GM12878 (cell line): Measurements from ENCODE around the gene KIAA1671. TPM values are rescaled to one million over a fixed set of nuclear protein-coding genes. Genes with fewer than 3 reads are reported as not detected.

ENCODE experiments used
- ATAC-seq: fragments of 200-7000 bp; cut with Tn5 transposase; 3 replicates; pipeline ENCODE4 v1.9.1; 2020; ENCODE audit warnings: mild to moderate bottlenecking, moderate library complexity
- BruUV-seq: library from RNA; stranded (reverse); fragments of 400-500 nt; replicated peaks from 2 replicates; lab custom pipeline; 2021; lab: Mats Ljungman, UMichigan
- CTCF ChIA-PET: fragments of 300-600 bp; sonication (Branson Sonifier 250); formaldehyde crosslinking; extraction: SDS; loops from one replicate; lab custom pipeline; 2021; ENCODE audit warnings: inconsistent platforms; lab: Yijun Ruan, JAX
- POLR2A ChIA-PET: fragments of 350-600 bp; formaldehyde crosslinking; extraction: SDS; loops from one replicate; lab custom pipeline; 2021; ENCODE audit warnings: inconsistent platforms; lab: Charles Lee
- RAD21 ChIA-PET: fragments of 300-600 bp; sonication (Branson Sonifier 250); formaldehyde crosslinking; loops from one replicate; lab custom pipeline; 2023; ENCODE audit warnings: antibody characterized with exemption; ENCODE audit not compliant: unreplicated experiment; lab: Charles Lee
- SMC1A ChIA-PET: fragments of 300-600 bp; sonication (Branson Sonifier 250); formaldehyde crosslinking; loops from one replicate; lab custom pipeline; 2023; ENCODE audit not compliant: unreplicated experiment, uncharacterized antibody; lab: Charles Lee
- DNase-seq: peaks from one replicate; pipeline ENCODE4 v3.0.0-alpha.2; 2011; ENCODE audit warnings: low read depth, low spot score
- FAIRE-seq: peaks from 3 replicates; lab custom pipeline; 2011; peaks lifted over from hg19 to GRCh38; lab: Jason Lieb, UNC
- H2AFZ ChIP-seq: 2 replicates; pipeline ENCODE4 v1.6.0; 2011; ENCODE audit warnings: low read depth, low read length, control low read depth; ENCODE audit not compliant: control insufficient read depth
- H3K27ac ChIP-seq: 2 replicates; pipeline ENCODE4 v1.5.1; 2011; ENCODE audit warnings: control low read depth; ENCODE audit not compliant: control insufficient read depth, insufficient read depth
- H3K27me3 ChIP-seq, 2 experiments: replicated peaks in 1 of 2; 2 replicates each; pipeline versions ENCODE4 v1.6.0 to v1.6.1; 2011; ENCODE audit warnings: low read length in 1 of 2; ENCODE audit not compliant: control insufficient read depth in 2 of 2, insufficient read depth in 2 of 2
- H3K36me3 ChIP-seq, 2 experiments: 2 replicates each; pipeline ENCODE4 v1.5.1; 2011; ENCODE audit warnings: low read length in 1 of 2; ENCODE audit not compliant: control insufficient read depth in 2 of 2, insufficient read depth in 2 of 2
- H3K4me1 ChIP-seq: 2 replicates; pipeline ENCODE4 v1.6.1; 2011; ENCODE audit warnings: mild to moderate bottlenecking, low read length, moderate library complexity, mixed read lengths; ENCODE audit not compliant: control insufficient read depth, insufficient read depth
- H3K4me2 ChIP-seq: 2 replicates; pipeline ENCODE4 v1.6.0; 2011; ENCODE audit warnings: control low read depth; ENCODE audit not compliant: control insufficient read depth, insufficient read depth
- H3K4me3 ChIP-seq: fragments of 200-600 bp; sonication (generic); 2 replicates; pipeline ENCODE4 v1.5.1; 2016
- H3K79me2 ChIP-seq: 2 replicates; pipeline ENCODE4 v1.6.0; 2011; ENCODE audit warnings: low read length; ENCODE audit not compliant: control insufficient read depth, insufficient read depth
- H3K9ac ChIP-seq: 2 replicates; pipeline ENCODE4 v1.8.0; 2011; ENCODE audit warnings: low read length, control low read depth, mixed read lengths; ENCODE audit not compliant: control insufficient read depth, insufficient read depth
- H3K9me3 ChIP-seq: replicated peaks from 3 replicates; pipeline ENCODE4 v1.5.1; 2011; ENCODE audit warnings: mild to moderate bottlenecking, low read length; ENCODE audit not compliant: control insufficient read depth, insufficient read depth
- H4K20me1 ChIP-seq: 2 replicates; pipeline ENCODE4 v1.6.0; 2011; ENCODE audit not compliant: control insufficient read depth, insufficient read depth
- ATF3 ChIP-seq: IDR thresholded peaks from 2 replicates; pipeline ENCODE4 v1.6.1; 2011; ENCODE audit warnings: low read depth, mild to moderate bottlenecking, low read length, moderate library complexity, borderline replicate concordance; ENCODE audit errors: extremely low read depth
- CHD1 ChIP-seq: IDR thresholded peaks from 2 replicates; pipeline ENCODE4 v1.6.1; 2012; ENCODE audit warnings: low read depth, low read length, improper control_type of control experiment
- CREB1 ChIP-seq: IDR thresholded peaks from 2 replicates; pipeline ENCODE4 v1.6.1; 2012; ENCODE audit warnings: low read depth, mild to moderate bottlenecking, inconsistent platforms
- HDGF ChIP-seq: fragments of 450-650 bp; IDR thresholded peaks from 2 replicates; pipeline ENCODE4 v1.6.1; 2016; ENCODE audit warnings: antibody characterized with exemption
- IRF4 ChIP-seq: IDR thresholded peaks from 2 replicates; pipeline ENCODE4 v1.6.1; 2011; ENCODE audit warnings: low read depth, low read length
- LARP7 ChIP-seq: fragments of 450-650 bp; IDR thresholded peaks from 2 replicates; pipeline ENCODE4 v1.6.1; 2017; ENCODE audit warnings: mild to moderate bottlenecking
- MAX ChIP-seq: IDR thresholded peaks from 2 replicates; pipeline ENCODE4 v1.6.1; 2012; ENCODE audit warnings: low read depth, low read length, improper control_type of control experiment
- MEF2A ChIP-seq: IDR thresholded peaks from 2 replicates; pipeline ENCODE4 v1.6.1; 2011; ENCODE audit warnings: low read depth, mild to moderate bottlenecking, low read length, moderate library complexity; ENCODE audit not compliant: insufficient read depth
- PBX3 ChIP-seq: IDR thresholded peaks from 2 replicates; pipeline ENCODE4 v1.6.1; 2011; ENCODE audit warnings: mild to moderate bottlenecking, low read depth, low read length, moderate library complexity; ENCODE audit not compliant: insufficient replicate concordance
- RB1 ChIP-seq: fragments of 450-650 bp; formaldehyde crosslinking; IDR thresholded peaks from 2 replicates; pipeline ENCODE4 v1.6.1; 2017; ENCODE audit warnings: mild to moderate bottlenecking, borderline replicate concordance
- RBBP5 ChIP-seq: fragments of 200-600 bp; sonication (generic); conservative IDR thresholded peaks from 2 replicates; pipeline ENCODE4 v1.6.1; 2016
- SMAD5 ChIP-seq: IDR thresholded peaks from 2 replicates; pipeline ENCODE4 v1.6.1; 2016; ENCODE audit warnings: antibody characterized with exemption, low read depth
- SREBF2 ChIP-seq: IDR thresholded peaks from 2 replicates; pipeline ENCODE4 v1.6.1; 2012; ENCODE audit warnings: mild to moderate bottlenecking, low read length
- SUZ12 ChIP-seq: fragments of 200-600 bp; sonication (generic); IDR thresholded peaks from one replicate; pipeline ENCODE4 v1.6.1; 2018; ENCODE audit warnings: antibody characterized with exemption, mild to moderate bottlenecking; ENCODE audit not compliant: unreplicated experiment
- ZNF207 ChIP-seq: fragments of 450-650 bp; IDR thresholded peaks from 2 replicates; pipeline ENCODE4 v1.6.1; 2014; ENCODE audit warnings: antibody characterized with exemption, mild to moderate bottlenecking, borderline replicate concordance
- WGBS: methylation state at CpG from one replicate; pipeline ENCODE4 v1.1.6; 2016; ENCODE audit warnings: low lambda C conversion rate; ENCODE audit not compliant: insufficient replicate concordance, insufficient coverage; ENCODE audit errors: missing lambda C conversion rate; 5-methylcytosine and 5-hydroxymethylcytosine counted together
- in situ Hi-C: fragments of 300-500 bp; cut with MboI; formaldehyde crosslinking; loops from 9 replicates; pipeline ENCODE4 v1.14.3; 2018; ENCODE audit warnings: mixed read lengths
- intact Hi-C: fragments of 100-400 bp; cut with micrococcal nuclease; formaldehyde crosslinking; loops from one replicate; pipeline ENCODE4 v1.14.2; 2022; ENCODE audit not compliant: unreplicated experiment
- polyA plus RNA-seq, 11 experiments: library from polyadenylated mRNA; depleted of rRNA in 4 of 11; unstranded in 6 of 11; stranded (reverse) in 5 of 11; fragments of >200 nt; fragmentation: Nextera tagmentation in 4 of 11; fragmentation: Illumina TruSeq in 1 of 11; extraction: Ambion mirVana in 4 of 11; extraction: Trizol in 1 of 11; gene quantifications; 1 replicate in 1 of 11; 2 replicates in 10 of 11; pipeline versions ENCODE4 v1.2.1 to v1.2.3, GENCODE V29; 2011 to 2016; ENCODE audit warnings: inconsistent platforms in 2 of 11, missing spikeins in 2 of 11, low read depth in 1 of 11
- total RNA-seq, 4 experiments: library from RNA; depleted of rRNA in 3 of 4; stranded (reverse); fragments of >200 nt in 3 of 4; fragmentation: Illumina TruSeq in 1 of 4; extraction: Trizol in 1 of 4; gene quantifications; 2 replicates each; pipeline versions ENCODE4 v1.2.1 to v1.2.3, GENCODE V29; 2013 to 2021

Gene KIAA1671
- total and polyA plus RNA-seq, 10 of the 15 experiments (the other 5 are each of a cell fraction or from before 2014, with no cell fraction given), result 0.05 to 2.7 (median 0.33) TPM

GRCh38 chr22:25197340-25197739 lies 244.8 kb downstream of the KIAA1671 start (continued):
- TF ChIP-seq HDGF (no peak), SREBF2 (no peak), SMAD5 (no peak), MAX (no peak), SUZ12 (no peak), ZNF207 (no peak), MEF2A (no peak)
- TF ChIP-seq, all 136 proteins: peak for 0

- TF ChIP-seq IRF4 (no peak), PBX3 (no peak), CREB1 (no peak), CHD1 (no peak), RBBP5 (no peak), ATF3 (no peak), LARP7 (no peak), RB1 (no peak)
- TF ChIP-seq, all 136 proteins: peak for 0
- H3K4me1 ChIP-seq, result no peaks in the 10 kb centered on the region
- ChIA-PET CTCF (interaction anchor here (0.5 to 2.6 kb wide), 4 partner anchors 63 to 353 kb away, joined by 3 to 19 read pairs (median 3); no protein-coding TSS in a partner anchor), SMC1A (no interaction called here), POLR2A (interaction anchor here (0.5 kb wide), 1 partner anchor 137 kb away, joined by 4 read pairs; no protein-coding TSS in a partner anchor), RAD21 (no interaction called here)
- H4K20me1 ChIP-seq, result no peaks in the 10 kb centered on the region
- DNase-seq, result no peak
- H3K9ac ChIP-seq, result no peak within 1 kb of the TSS
- WGBS, result 15% methylated on average over 17 of the region's 17 CpGs
- H3K27ac ChIP-seq, result no peak within 1 kb of the TSS
- H3K27me3 ChIP-seq, result no peaks in the 10 kb centered on the region; a peak in 1 of 4 replicates
- no peak within 1 kb of the TSS for H2AFZ ChIP-seq
- H3K4me2 ChIP-seq, result no peak within 1 kb of the TSS
- H3K9me3 ChIP-seq, result no peaks in the 10 kb centered on the region
- BruUV-seq, result no TSS peak
- FAIRE-seq, result no peak
- no peaks in the 10 kb centered on the region for H3K36me3 ChIP-seq
- intact Hi-C loops (no loop called here), in situ Hi-C loops (no loop called here)
- H3K79me2 ChIP-seq, result no peaks in the 10 kb centered on the region
- no peak; the same call in 2 of the 3 replicates for ATAC-seq
- no peak within 1 kb of the TSS for H3K4me3 ChIP-seq
Measured at GRCh38 chr22:25199731-25200520, 247.4 kb downstream of the KIAA1671 start, which contains the start of gene CRYBB3. Gene CRYBB3 (plus strand): TSS chr22:25199858. CDS start chr22:25201397, 1,539 bp downstream.
